ENCODE measurements around the gene CD74. TPM values are rescaled to one million over a fixed set of nuclear protein-coding genes. Genes with fewer than 3 reads are reported as not detected.

The CD74 gene
- total RNA-seq, 1 donor from 2014 or later, result 15.7 TPM

GRCh38 chr5:150444770-150445169 is 32.1 kb upstream of the CD74 start:
- no peak overlapping the region for H3K4me2 ChIP-seq (ENCODE audit: low read length)
- peaks cover 49% of the 10 kb centered on the region for H3K79me2 ChIP-seq (ENCODE audit: insufficient read depth, low read length)
- H3K27ac ChIP-seq (ENCODE audit: low read depth, low read length), result no peak overlapping the region
- TF ChIP-seq EZH2 (IDR thresholded peaks at IDR 0.05; ENCODE audit: insufficient read depth, low read length) (no peak), CTCF (IDR thresholded peaks at IDR 0.05; ENCODE audit: insufficient read depth, low read depth, low read length) (no peak)
- H3K9me3 ChIP-seq (ENCODE audit: insufficient read depth, low read depth, low read length), result no peaks in the 10 kb centered on the region
- no peak for FAIRE-seq
- H3K9ac ChIP-seq (ENCODE audit: low read length), result no peak overlapping the region
- Mint-ChIP-seq H3K9me3 (ENCODE audit: unreplicated experiment) (no peaks in the 10 kb centered on the region), H3K4me1 (ENCODE audit: low read depth, unreplicated experiment) (peaks cover 40% of the 10 kb centered on the region), H3K36me3 (ENCODE audit: low read depth, unreplicated experiment) (peaks cover 39% of the 10 kb centered on the region), H3K4me3 (ENCODE audit: unreplicated experiment) (peak overlapping the region; percentile 64), H3K27me3 (ENCODE audit: low read depth, unreplicated experiment) (no peaks in the 10 kb centered on the region), H3K27ac (ENCODE audit: unreplicated experiment) (no peak overlapping the region)
- H3K27me3 ChIP-seq (ENCODE audit: insufficient read depth, low read length), result no peaks in the 10 kb centered on the region
- H2AFZ ChIP-seq (ENCODE audit: low read depth, low read length), result no peak overlapping the region
- no peak overlapping the region for H3K4me3 ChIP-seq (ENCODE audit: insufficient read depth, low read depth, low read length)
- DNase-seq (ENCODE audit: low read depth), result no peak
- peaks cover 78% of the 10 kb centered on the region for H4K20me1 ChIP-seq (ENCODE audit: insufficient read depth, low read length)
- H3K4me1 ChIP-seq (ENCODE audit: insufficient read depth, low read length), result peaks cover 24% of the 10 kb centered on the region
- peaks cover 47% of the 10 kb centered on the region for H3K36me3 ChIP-seq (ENCODE audit: insufficient read depth, low read length)

GRCh38 chr5:150443242-150444075 is 30.7 kb upstream of the CD74 start:
- peaks cover 71% of the 10 kb centered on the region for H4K20me1 ChIP-seq (ENCODE audit: insufficient read depth, low read length)
- no peak overlapping the region for H2AFZ ChIP-seq (ENCODE audit: low read depth, low read length)
- peaks cover 40% of the 10 kb centered on the region for H3K4me1 Mint-ChIP-seq (ENCODE audit: low read depth, unreplicated experiment)
- no peaks in the 10 kb centered on the region for H3K27me3 ChIP-seq (ENCODE audit: insufficient read depth, low read length)
- TF ChIP-seq CTCF (IDR thresholded peaks at IDR 0.05; ENCODE audit: insufficient read depth, low read depth, low read length) (no peak), EZH2 (IDR thresholded peaks at IDR 0.05; ENCODE audit: insufficient read depth, low read length) (no peak)
- H3K27ac ChIP-seq (ENCODE audit: low read depth, low read length), result no peak overlapping the region
- H3K36me3 Mint-ChIP-seq (ENCODE audit: low read depth, unreplicated experiment), result peaks cover 34% of the 10 kb centered on the region
- H3K79me2 ChIP-seq (ENCODE audit: insufficient read depth, low read length), result peaks cover 38% of the 10 kb centered on the region
- no peak overlapping the region for H3K4me3 ChIP-seq (ENCODE audit: insufficient read depth, low read depth, low read length)
- H3K27ac Mint-ChIP-seq (ENCODE audit: unreplicated experiment), result no peak overlapping the region
- no peaks in the 10 kb centered on the region for H3K27me3 Mint-ChIP-seq (ENCODE audit: low read depth, unreplicated experiment)
- peaks cover 24% of the 10 kb centered on the region for H3K4me1 ChIP-seq (ENCODE audit: insufficient read depth, low read length)
- H3K9me3 ChIP-seq (ENCODE audit: insufficient read depth, low read depth, low read length), result no peaks in the 10 kb centered on the region
- H3K9ac ChIP-seq (ENCODE audit: low read length), result peak overlapping the region; percentile 5
- FAIRE-seq (no peak), DNase-seq (ENCODE audit: low read depth) (no peak)
- H3K4me2 ChIP-seq (ENCODE audit: low read length), result no peak overlapping the region
- peaks cover 47% of the 10 kb centered on the region for H3K36me3 ChIP-seq (ENCODE audit: insufficient read depth, low read length)
- no peaks in the 10 kb centered on the region for H3K9me3 Mint-ChIP-seq (ENCODE audit: unreplicated experiment)
- H3K4me3 Mint-ChIP-seq (ENCODE audit: unreplicated experiment), result peak overlapping the region; percentile 25

GRCh38 chr5:150442699-150443080 is 30.0 kb upstream of the CD74 start:
- H3K4me1 Mint-ChIP-seq (ENCODE audit: low read depth, unreplicated experiment), result peaks cover 35% of the 10 kb centered on the region
- TF ChIP-seq CTCF (IDR thresholded peaks at IDR 0.05; ENCODE audit: insufficient read depth, low read depth, low read length) (no peak), EZH2 (IDR thresholded peaks at IDR 0.05; ENCODE audit: insufficient read depth, low read length) (no peak)
- no peaks in the 10 kb centered on the region for H3K9me3 Mint-ChIP-seq (ENCODE audit: unreplicated experiment)
- no peak overlapping the region for H2AFZ ChIP-seq (ENCODE audit: low read depth, low read length)
- no peak overlapping the region for H3K4me3 ChIP-seq (ENCODE audit: insufficient read depth, low read depth, low read length)
- H3K4me2 ChIP-seq (ENCODE audit: low read length), result no peak overlapping the region
- peak overlapping the region; percentile 1 for H3K4me3 Mint-ChIP-seq (ENCODE audit: unreplicated experiment)
- no peak overlapping the region for H3K27ac ChIP-seq (ENCODE audit: low read depth, low read length)
- no peaks in the 10 kb centered on the region for H3K27me3 Mint-ChIP-seq (ENCODE audit: low read depth, unreplicated experiment)
- H3K9me3 ChIP-seq (ENCODE audit: insufficient read depth, low read depth, low read length), result no peaks in the 10 kb centered on the region
- H3K79me2 ChIP-seq (ENCODE audit: insufficient read depth, low read length), result peaks cover 30% of the 10 kb centered on the region
- no peak overlapping the region for H3K9ac ChIP-seq (ENCODE audit: low read length)
- no peak overlapping the region for H3K27ac Mint-ChIP-seq (ENCODE audit: unreplicated experiment)
- FAIRE-seq, result no peak
- H3K4me1 ChIP-seq (ENCODE audit: insufficient read depth, low read length), result peaks cover 16% of the 10 kb centered on the region
- peaks cover 28% of the 10 kb centered on the region for H3K36me3 Mint-ChIP-seq (ENCODE audit: low read depth, unreplicated experiment)
- H3K27me3 ChIP-seq (ENCODE audit: insufficient read depth, low read length), result no peaks in the 10 kb centered on the region
- peaks cover 45% of the 10 kb centered on the region for H3K36me3 ChIP-seq (ENCODE audit: insufficient read depth, low read length)
- DNase-seq (ENCODE audit: low read depth), result no peak
- peaks cover 63% of the 10 kb centered on the region for H4K20me1 ChIP-seq (ENCODE audit: insufficient read depth, low read length)

All from astrocyte (in vitro differentiated cells and primary cell).